Fibroblast of the aortic adventitia (primary cell): ENCODE data around the gene CPA2. TPM values are rescaled to one million over a fixed set of nuclear protein-coding genes. Genes with fewer than 3 reads are reported as not detected.

Experiments
- DNase-seq: peaks from one replicate; pipeline ENCODE4 v3.0.0-alpha.2; 2010; ENCODE audit warnings: low read depth
- H3K4me3 ChIP-seq: 2 replicates; pipeline ENCODE4 v1.5.1; 2011; ENCODE audit warnings: low read depth, mild to moderate bottlenecking, control low read depth, low read length, moderate library complexity
- CTCF ChIP-seq: IDR thresholded peaks from 2 replicates; pipeline ENCODE4 v1.5.1; 2011; ENCODE audit warnings: mild to moderate bottlenecking, low read length, control low read depth, inconsistent platforms; ENCODE audit not compliant: insufficient read depth
- total RNA-seq: library from RNA; depleted of rRNA; stranded (reverse); fragments of >200 nt; gene quantifications from 2 replicates; pipeline ENCODE4 v1.2.3, GENCODE V29; 2012; ENCODE audit warnings: low replicate concordance

CPA2 gene
- total RNA-seq, 1 donor: not detected

GRCh38 chr7:130294314-130294713 lies 27.7 kb downstream of the CPA2 start:
- no peak for DNase-seq
- H3K4me3 ChIP-seq: no peak overlapping the region
- no peak for TF ChIP-seq CTCF

- no peak overlapping the region for H3K4me3 ChIP-seq
- DNase-seq: no peak
- TF ChIP-seq CTCF: no peak
These were observed 29.7 kb downstream of the CPA2 start for GRCh38 chr7:130296221-130296951.

GRCh38 chr7:130297628-130298543 lies 31.2 kb downstream of the CPA2 start:
- H3K4me3 ChIP-seq: no peak overlapping the region
- no peak for TF ChIP-seq CTCF
- DNase-seq: no peak

GRCh38 chr7:130298544-130299326 lies 32.1 kb downstream of the CPA2 start:
- no peak overlapping the region for H3K4me3 ChIP-seq
- TF ChIP-seq CTCF: no peak
- DNase-seq: no peak

GRCh38 chr7:130299866-130300265 lies 33.2 kb downstream of the CPA2 start:
- TF ChIP-seq CTCF: no peak
- DNase-seq: no peak
- H3K4me3 ChIP-seq: no peak overlapping the region

- DNase-seq: no peak
- H3K4me3 ChIP-seq: no peak overlapping the region
- no peak for TF ChIP-seq CTCF
These were observed 34.9 kb downstream of the CPA2 start for GRCh38 chr7:130301501-130302020.
